HG02759 (cell line): ENCODE measurements around the gene UHRF2.
A peak's percentile ranks its signal among the peaks of the same experiment; 100 is the strongest.
"Not testable (repeated sequence)": the region's sequence is repeated elsewhere in the genome, so short reads cannot be mapped to it uniquely, and the experiment has no call there.

Experiments used
- ATAC-seq: cut with Tn5 transposase; IDR thresholded peaks from one replicate; pipeline ENCODE4 v1.9.1; 2021; ENCODE audit warnings: mild to moderate bottlenecking, moderate library complexity; ENCODE audit not compliant: unreplicated experiment

UHRF2 gene

GRCh38 chr9:6426117-6426516, 13.1 kb downstream of the UHRF2 start:
- no peak for ATAC-seq

- peak; percentile 92 for ATAC-seq
Observed at GRCh38 chr9:6428940-6429889, 16.2 kb downstream of the UHRF2 start.

GRCh38 chr9:6431038-6431437, 18.0 kb downstream of the UHRF2 start:
- no peak for ATAC-seq

GRCh38 chr9:6433410-6433809, 20.4 kb downstream of the UHRF2 start:
- no peak for ATAC-seq

GRCh38 chr9:6439051-6439703, 26.2 kb downstream of the UHRF2 start:
- ATAC-seq = no peak

GRCh38 chr9:6440405-6440804, 27.4 kb downstream of the UHRF2 start:
- no peak for ATAC-seq

GRCh38 chr9:6441269-6441668, 28.3 kb downstream of the UHRF2 start:
- ATAC-seq = no peak

GRCh38 chr9:6443661-6444060, 30.7 kb downstream of the UHRF2 start:
- ATAC-seq = no peak

- no peak for ATAC-seq
Observed at GRCh38 chr9:6444128-6444527, 31.1 kb downstream of the UHRF2 start.

- ATAC-seq = no peak
Observed at GRCh38 chr9:6449086-6449485, 36.1 kb downstream of the UHRF2 start.

GRCh38 chr9:6449645-6450044, 36.6 kb downstream of the UHRF2 start:
- ATAC-seq = no peak

GRCh38 chr9:6450641-6451375, 37.8 kb downstream of the UHRF2 start:
- no peak for ATAC-seq

- ATAC-seq = not testable (repeated sequence)
Observed at GRCh38 chr9:6455292-6455691, 42.3 kb downstream of the UHRF2 start.

GRCh38 chr9:6458704-6459103, 45.7 kb downstream of the UHRF2 start:
- not testable (repeated sequence) for ATAC-seq

- ATAC-seq = no peak
Observed at GRCh38 chr9:6459718-6460117, 46.7 kb downstream of the UHRF2 start.

GRCh38 chr9:6460189-6460768, 47.3 kb downstream of the UHRF2 start:
- ATAC-seq = peak; percentile 42

- ATAC-seq = no peak
Observed at GRCh38 chr9:6461619-6462018, 48.6 kb downstream of the UHRF2 start.

GRCh38 chr9:6467006-6467625, 54.1 kb downstream of the UHRF2 start:
- ATAC-seq = no peak

GRCh38 chr9:6471231-6471850, 58.3 kb downstream of the UHRF2 start:
- ATAC-seq = no peak

- no peak for ATAC-seq
Observed at GRCh38 chr9:6473151-6473550, 60.2 kb downstream of the UHRF2 start.
